Osteocyte (in vitro differentiated cells): ENCODE measurements around the gene LYPD8. TPM values are rescaled to one million over a fixed set of nuclear protein-coding genes. Genes with fewer than 3 reads are reported as not detected.

ENCODE experiments used
- DNase-seq: peaks from one replicate; pipeline ENCODE4 v3.0.0; 2021; ENCODE audit warnings: mixed read lengths; ENCODE audit not compliant: unreplicated experiment; ENCODE audit errors: extremely low spot score
- H3K27ac Mint-ChIP-seq: one replicate; pipeline ENCODE4 v1.8.0; 2021; ENCODE audit warnings: mild to moderate bottlenecking, mixed read lengths; ENCODE audit not compliant: unreplicated experiment
- H3K27me3 Mint-ChIP-seq: one replicate; pipeline ENCODE4 v1.8.0; 2021; ENCODE audit warnings: mixed read lengths; ENCODE audit not compliant: unreplicated experiment
- H3K36me3 Mint-ChIP-seq: one replicate; pipeline ENCODE4 v1.8.0; 2021; ENCODE audit warnings: mixed read lengths; ENCODE audit not compliant: unreplicated experiment
- H3K4me1 Mint-ChIP-seq: one replicate; pipeline ENCODE4 v1.8.0; 2021; ENCODE audit warnings: mixed read lengths; ENCODE audit not compliant: unreplicated experiment
- H3K4me3 Mint-ChIP-seq: one replicate; pipeline ENCODE4 v1.8.0; 2021; ENCODE audit warnings: mild to moderate bottlenecking, moderate library complexity, mixed read lengths; ENCODE audit not compliant: unreplicated experiment
- H3K9me3 Mint-ChIP-seq: one replicate; pipeline ENCODE4 v1.8.0; 2021; ENCODE audit warnings: mixed read lengths; ENCODE audit not compliant: unreplicated experiment
- CTCF ChIP-seq: fragments of 200-600 bp; sonication (generic); IDR thresholded peaks from 2 replicates; pipeline ENCODE4 v1.5.0; 2021; ENCODE audit warnings: antibody characterized with exemption, mild to moderate bottlenecking, moderate library complexity
- total RNA-seq: library from RNA; stranded (reverse); gene quantifications from 2 replicates; pipeline ENCODE4 v1.2.1, GENCODE V29; 2021

The LYPD8 gene
- total RNA-seq, 1 donor from 2014 or later = not detected

DNA sequence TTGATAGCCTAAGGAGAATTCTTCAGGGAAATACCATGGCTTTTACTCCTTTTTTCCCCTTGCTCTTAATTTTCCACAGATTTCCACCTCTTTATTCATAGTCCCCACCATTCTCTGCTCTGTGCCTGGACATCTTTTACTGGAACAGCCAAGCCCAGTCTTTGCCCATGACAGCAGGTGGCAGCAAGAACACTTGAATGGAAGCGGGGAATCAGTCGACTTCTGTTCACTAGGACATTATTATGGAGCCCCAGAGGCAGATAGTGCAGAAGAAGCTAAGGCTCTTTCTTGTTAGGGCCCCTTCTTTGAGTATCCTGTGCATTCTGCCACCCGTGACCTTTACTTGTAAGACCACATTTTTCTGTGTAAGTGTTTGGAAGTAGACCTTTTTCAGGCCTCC, 59.3 kb downstream of the LYPD8 start:
- H3K4me3 Mint-ChIP-seq = no peak overlapping the region
- H3K27ac Mint-ChIP-seq = no peak overlapping the region
- H3K4me1 Mint-ChIP-seq = no peaks in the 10 kb centered on the region
- peaks cover 48% of the 10 kb centered on the region for H3K9me3 Mint-ChIP-seq
- TF ChIP-seq CTCF = no peak
- no peak for DNase-seq
- H3K36me3 Mint-ChIP-seq = no peaks in the 10 kb centered on the region
- no peaks in the 10 kb centered on the region for H3K27me3 Mint-ChIP-seq

- Mint-ChIP-seq H3K4me1 (no peaks in the 10 kb centered on the region), H3K27ac (no peak overlapping the region), H3K9me3 (peaks cover 50% of the 10 kb centered on the region), H3K27me3 (no peaks in the 10 kb centered on the region), H3K4me3 (no peak overlapping the region), H3K36me3 (no peaks in the 10 kb centered on the region)
- DNase-seq = no peak
- TF ChIP-seq CTCF = no peak
Measured at GRCh38 chr1:248695451-248696132, 60.0 kb downstream of the LYPD8 start.

- H3K36me3 Mint-ChIP-seq = no peaks in the 10 kb centered on the region
- no peak overlapping the region for H3K27ac Mint-ChIP-seq
- no peak for TF ChIP-seq CTCF
- no peaks in the 10 kb centered on the region for H3K4me1 Mint-ChIP-seq
- H3K4me3 Mint-ChIP-seq = no peak overlapping the region
- no peak for DNase-seq
- H3K27me3 Mint-ChIP-seq = no peaks in the 10 kb centered on the region
- peaks cover 59% of the 10 kb centered on the region for H3K9me3 Mint-ChIP-seq
Measured at GRCh38 chr1:248691567-248692155, 63.9 kb downstream of the LYPD8 start.

Other genes with a start within 250 kb of the LYPD8 start
- not detected in 2 replicates for gene OR2G6, start 247.7 kb downstream of the LYPD8 start, total RNA-seq
- not detected in 2 replicates for gene OR2T29, start 193.0 kb downstream of the LYPD8 start, total RNA-seq
- gene OR2T34, start 181.0 kb downstream of the LYPD8 start, total RNA-seq = not detected in 2 replicates
- not detected in 2 replicates for gene OR2T10, start 158.1 kb downstream of the LYPD8 start, total RNA-seq
- not detected in 2 replicates for gene OR2T11, start 120.7 kb downstream of the LYPD8 start, total RNA-seq
- not detected in 2 replicates for gene OR2T35, start 110.5 kb downstream of the LYPD8 start, total RNA-seq
- gene OR2T27, start 100.2 kb downstream of the LYPD8 start, total RNA-seq = not detected in 2 replicates
- gene OR14I1, start 53.0 kb downstream of the LYPD8 start, total RNA-seq = not detected in 2 replicates
- gene SH3BP5L, start 70.2 kb upstream of the LYPD8 start, total RNA-seq = 32.4 and 33.2 TPM in 2 replicates
- gene ZNF672, start 82.5 kb upstream of the LYPD8 start, total RNA-seq = 21.1 and 24.1 TPM in 2 replicates
- gene ZNF692, start 103.3 kb upstream of the LYPD8 start, total RNA-seq = 32.1 and 39.9 TPM in 2 replicates
- 8.3 and 9.4 TPM in 2 replicates for gene PGBD2, start 150.5 kb upstream of the LYPD8 start, total RNA-seq